A549 treated with RU486 at 1 μM for 4 hours (cell line): Measurements from ENCODE around the gene IL15RA. TPM values are rescaled to one million over a fixed set of nuclear protein-coding genes. Genes with fewer than 3 reads are reported as not detected.

ENCODE experiments used
- total RNA-seq: library from RNA; stranded (reverse); fragments of 200-300 nt; extraction: Qiagen RNA extraction; gene quantifications from 5 replicates; pipeline ENCODE4 v1.2.3, GENCODE V29; 2022; ENCODE audit warnings: low read depth

Gene IL15RA
- 3.6 to 5.2 TPM (median 4.5 TPM) in 5 replicates for total RNA-seq

GRCh38 chr10:5977471-5978229 lies at the start of gene IL15RA:
TSS of gene IL15RA (minus strand) at chr10:5977543. CDS start at chr10:5977492, 51 bp downstream.

Other genes with a start within 250 kb of the IL15RA start
- gene GDI2, start 164.1 kb downstream of the IL15RA start, total RNA-seq, result 184 to 281 TPM (median 208 TPM) in 5 replicates
- gene ANKRD16, start 87.7 kb downstream of the IL15RA start, total RNA-seq, result 7.8 to 13.4 TPM (median 12.3 TPM) in 5 replicates
- 30.2 to 47.9 TPM (median 37.2 TPM) in 5 replicates for gene FBH1, start 87.3 kb downstream of the IL15RA start, total RNA-seq
- gene IL2RA, start 84.8 kb upstream of the IL15RA start, total RNA-seq, result not detected in 5 replicates
- 105 to 136 TPM (median 123 TPM) in 5 replicates for gene RBM17, start 111.5 kb upstream of the IL15RA start, total RNA-seq
- 145 to 179 TPM (median 168 TPM) in 5 replicates for gene PFKFB3, start 225.4 kb upstream of the IL15RA start, total RNA-seq